ENCODE data around the gene KDM4C.

DNA sequence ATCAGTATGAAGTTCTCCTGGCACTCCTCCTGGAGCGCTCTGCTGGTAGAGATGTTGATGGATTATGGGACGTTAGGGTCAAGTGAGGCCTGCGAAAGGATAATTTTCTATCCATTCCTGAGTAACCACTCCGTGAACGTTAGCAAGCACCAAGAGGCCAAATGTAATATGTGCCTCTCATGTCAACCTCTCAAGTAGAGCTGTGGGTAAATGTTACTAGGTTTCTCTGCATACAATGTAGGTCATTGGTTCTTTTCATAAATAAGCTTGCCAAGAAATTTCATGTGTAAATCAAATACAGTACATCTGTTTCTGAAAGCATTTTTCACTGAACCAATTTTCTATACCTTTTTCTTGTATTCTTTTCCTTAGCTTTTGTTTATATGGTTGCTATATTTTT is 126.3 kb downstream of the KDM4C start:
- TF ChIP-seq, protein P1, sequence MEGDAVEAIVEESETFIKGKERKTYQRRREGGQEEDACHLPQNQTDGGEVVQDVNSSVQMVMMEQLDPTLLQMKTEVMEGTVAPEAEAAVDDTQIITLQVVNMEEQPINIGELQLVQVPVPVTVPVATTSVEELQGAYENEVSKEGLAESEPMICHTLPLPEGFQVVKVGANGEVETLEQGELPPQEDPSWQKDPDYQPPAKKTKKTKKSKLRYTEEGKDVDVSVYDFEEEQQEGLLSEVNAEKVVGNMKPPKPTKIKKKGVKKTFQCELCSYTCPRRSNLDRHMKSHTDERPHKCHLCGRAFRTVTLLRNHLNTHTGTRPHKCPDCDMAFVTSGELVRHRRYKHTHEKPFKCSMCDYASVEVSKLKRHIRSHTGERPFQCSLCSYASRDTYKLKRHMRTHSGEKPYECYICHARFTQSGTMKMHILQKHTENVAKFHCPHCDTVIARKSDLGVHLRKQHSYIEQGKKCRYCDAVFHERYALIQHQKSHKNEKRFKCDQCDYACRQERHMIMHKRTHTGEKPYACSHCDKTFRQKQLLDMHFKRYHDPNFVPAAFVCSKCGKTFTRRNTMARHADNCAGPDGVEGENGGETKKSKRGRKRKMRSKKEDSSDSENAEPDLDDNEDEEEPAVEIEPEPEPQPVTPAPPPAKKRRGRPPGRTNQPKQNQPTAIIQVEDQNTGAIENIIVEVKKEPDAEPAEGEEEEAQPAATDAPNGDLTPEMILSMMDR (IDR thresholded peaks at IDR 0.05; ENCODE audit: insufficient read depth, low read length, poor library complexity, severe bottlenecking): no peak
- no peak for TF ChIP-seq EZH2phosphoT487 (conservative IDR thresholded peaks at IDR 0.05; ENCODE audit: low read length)

All from SU-DHL-6 (cell line).